ENCODE measurements around the gene SPAG16.

- TF ChIP-seq YY1 (IDR thresholded peaks at IDR 0.05; ENCODE audit: insufficient read depth, insufficient read length) (no peak), ZNF274 (IDR thresholded peaks at IDR 0.05; ENCODE audit: low read depth, low read length) (no peak)
Observed at GRCh38 chr2:214379227-214379626, 1095.0 kb downstream of the SPAG16 start.

All from NT2/D1 (cell line).